ENCODE data around the gene TRAM2. TPM values are rescaled to one million over a fixed set of nuclear protein-coding genes. Genes with fewer than 3 reads are reported as not detected.

TRAM2 gene
- total and polyA plus RNA-seq, 2 donors from 2014 or later = 4.5 to 20.7 TPM

GRCh38 chr6:52509281-52510212, 67.3 kb downstream of the TRAM2 start:
- DNase-seq (no peak), FAIRE-seq (no peak)
- no peaks in the 10 kb centered on the region for H3K27me3 ChIP-seq (ENCODE audit: control insufficient read depth, insufficient read depth, low read length)
- TF ChIP-seq CTCF (IDR thresholded peaks at IDR 0.05; ENCODE audit: borderline replicate concordance, extremely low read depth, insufficient read depth) = no peak
- H3K27ac ChIP-seq (ENCODE audit: low read depth in 2 of 2, low read length in 2 of 2) = no peak overlapping the region
- intact Hi-C loops (cut with DNase I) = no loop called here
- H3K36me3 ChIP-seq (ENCODE audit: control insufficient read depth in 2 of 3, insufficient read depth in 3 of 3, low read length in 3 of 3) = peaks cover 3 to 13% (median 9%) of the 10 kb centered on the region in 3 donors
- no peaks in the 10 kb centered on the region for H3K9me3 ChIP-seq (ENCODE audit: control insufficient read depth in 2 of 3, insufficient read depth in 1 of 3, low read length in 3 of 3)
- H3K4me3 ChIP-seq (ENCODE audit: low read length in 3 of 3) = no peak overlapping the region
- H3K4me1 ChIP-seq (ENCODE audit: control insufficient read depth in 2 of 3, insufficient read depth in 2 of 3, low read depth in 1 of 3, low read length in 3 of 3) = peaks cover 0 to 9% (median 5%) of the 10 kb centered on the region in 3 donors
- H3K9ac ChIP-seq (ENCODE audit: low read length in 3 of 3) = no peak overlapping the region

GRCh38 chr6:52508261-52508739, 68.6 kb downstream of the TRAM2 start:
- TF ChIP-seq CTCF (IDR thresholded peaks at IDR 0.05; ENCODE audit: borderline replicate concordance, extremely low read depth, insufficient read depth) = no peak
- no peak overlapping the region for H3K4me3 ChIP-seq (ENCODE audit: low read length in 3 of 3)
- H3K4me1 ChIP-seq (ENCODE audit: control insufficient read depth in 2 of 3, insufficient read depth in 2 of 3, low read depth in 1 of 3, low read length in 3 of 3) = peaks cover 0 to 20% (median 8%) of the 10 kb centered on the region in 3 donors
- FAIRE-seq (no peak), DNase-seq (no peak)
- no peaks in the 10 kb centered on the region for H3K27me3 ChIP-seq (ENCODE audit: control insufficient read depth, insufficient read depth, low read length)
- no peaks in the 10 kb centered on the region for H3K9me3 ChIP-seq (ENCODE audit: control insufficient read depth in 2 of 3, insufficient read depth in 1 of 3, low read length in 3 of 3)
- H3K36me3 ChIP-seq (ENCODE audit: control insufficient read depth in 2 of 3, insufficient read depth in 3 of 3, low read length in 3 of 3) = peaks cover 3 to 11% (median 6%) of the 10 kb centered on the region in 3 donors
- intact Hi-C loops (cut with DNase I) = no loop called here
- no peak overlapping the region for H3K9ac ChIP-seq (ENCODE audit: low read length in 3 of 3)
- H3K27ac ChIP-seq (ENCODE audit: low read depth in 2 of 2, low read length in 2 of 2) = no peak overlapping the region

- H3K36me3 ChIP-seq (ENCODE audit: control insufficient read depth in 2 of 3, insufficient read depth in 3 of 3, low read length in 3 of 3) = peaks cover 3 to 11% (median 6%) of the 10 kb centered on the region in 3 donors
- no peaks in the 10 kb centered on the region for H3K9me3 ChIP-seq (ENCODE audit: control insufficient read depth in 2 of 3, insufficient read depth in 1 of 3, low read length in 3 of 3)
- FAIRE-seq (no peak), DNase-seq (no peak)
- no peak overlapping the region for H3K27ac ChIP-seq (ENCODE audit: low read depth in 2 of 2, low read length in 2 of 2)
- TF ChIP-seq CTCF (IDR thresholded peaks at IDR 0.05; ENCODE audit: borderline replicate concordance, extremely low read depth, insufficient read depth) = no peak
- intact Hi-C loops (cut with DNase I) = no loop called here
- no peak overlapping the region for H3K4me3 ChIP-seq (ENCODE audit: low read length in 3 of 3)
- H3K9ac ChIP-seq (ENCODE audit: low read length in 3 of 3) = no peak overlapping the region
- no peaks in the 10 kb centered on the region for H3K27me3 ChIP-seq (ENCODE audit: control insufficient read depth, insufficient read depth, low read length)
- peaks cover 0 to 20% (median 8%) of the 10 kb centered on the region in 3 donors for H3K4me1 ChIP-seq (ENCODE audit: control insufficient read depth in 2 of 3, insufficient read depth in 2 of 3, low read depth in 1 of 3, low read length in 3 of 3)
Measured at GRCh38 chr6:52507557-52508260, 69.2 kb downstream of the TRAM2 start.
